Kidney (tissue), 14 donors: ENCODE results near the gene NR5A1. TPM values are rescaled to one million over a fixed set of nuclear protein-coding genes. Genes with fewer than 3 reads are reported as not detected.

Experiments
- DNase-seq, 5 donors: peaks; one replicate each; pipeline ENCODE4 v3.0.0-alpha.2; 2013 to 2020
- FAIRE-seq: peaks from 2 replicates; lab custom pipeline; 2012; peaks lifted over from hg19 to GRCh38; lab: Jason Lieb, UNC
- H3K27ac ChIP-seq, 2 donors: one replicate each; pipeline ENCODE4 v1.7.0; 2013; ENCODE audit warnings: low read depth in 2 of 2, low read length in 2 of 2, inconsistent platforms in 1 of 2
- H3K27me3 ChIP-seq: one replicate; pipeline ENCODE4 v1.7.1; 2013; ENCODE audit warnings: low read length, inconsistent platforms; ENCODE audit not compliant: control insufficient read depth, insufficient read depth
- H3K36me3 ChIP-seq, 3 donors: one replicate each; pipeline versions ENCODE4 v1.7.0 to v1.7.1; 2013; ENCODE audit warnings: low read length in 3 of 3, control low read depth in 1 of 3, inconsistent platforms in 1 of 3; ENCODE audit not compliant: insufficient read depth in 3 of 3, control insufficient read depth in 2 of 3
- H3K4me1 ChIP-seq, 3 donors: one replicate each; pipeline versions ENCODE4 v1.7.0 to v1.7.1; 2013; ENCODE audit warnings: low read length in 3 of 3, inconsistent platforms in 1 of 3, low read depth in 1 of 3; ENCODE audit not compliant: control insufficient read depth in 2 of 3, insufficient read depth in 2 of 3
- H3K4me3 ChIP-seq, 3 donors: one replicate each; pipeline versions ENCODE4 v1.7.0 to v1.8.1; 2013; ENCODE audit warnings: low read length in 3 of 3, control low read depth in 1 of 3, inconsistent platforms in 1 of 3
- H3K9ac ChIP-seq, 3 donors: one replicate each; pipeline versions ENCODE4 v1.7.0 to v1.7.1; 2013; ENCODE audit warnings: low read length in 3 of 3, control low read depth in 1 of 3, inconsistent platforms in 1 of 3
- H3K9me3 ChIP-seq, 3 donors: one replicate each; pipeline versions ENCODE4 v1.7.0 to v1.7.1; 2013; ENCODE audit warnings: low read length in 3 of 3, control low read depth in 1 of 3, inconsistent platforms in 1 of 3; ENCODE audit not compliant: control insufficient read depth in 2 of 3, insufficient read depth in 1 of 3
- intact Hi-C: fragments of 100-400 bp; cut with DNase I; formaldehyde crosslinking; loops from one replicate; pipeline ENCODE4 v1.11.1; 2022
- polyA plus RNA-seq: library from polyadenylated mRNA; stranded (reverse); fragments of 350-450 nt; fragmentation: Illumina TruSeq; extraction: RNeasy Lipid Tissue Mini Kit (QIAGEN cat#74804); gene quantifications from one replicate; pipeline ENCODE4 v1.2.3, GENCODE V29; 2014; ENCODE audit warnings: low read depth, low replicate concordance; ENCODE audit not compliant: insufficient read depth
- total RNA-seq: library from RNA; stranded (reverse); fragmentation: NEBNext Ultra II Directional; extraction: Animal tissue kit (Norgen Biotek cat#: 25700); gene quantifications from one replicate; pipeline ENCODE4 v1.2.1, GENCODE V29; 2021
- TF ChIP-seq, protein P1 (sequence below): IDR thresholded peaks from 3 replicates; pipeline ENCODE4 v1.5.1; 2012; ENCODE audit warnings: mild to moderate bottlenecking, moderate library complexity, borderline replicate concordance; ENCODE audit not compliant: insufficient read depth; ENCODE audit errors: extremely low read depth
- donor health status: control.
- donor health status: control.
- donor health status: control.
- donor health status: control.
- donor health status: control.
- donor health status: DM: yes; HTN: yes; CAD: no.
- donor health status: Normal renal cell carcinoma (clear cell type).

NR5A1 gene
- total and polyA plus RNA-seq, 2 donors from 2014 or later, result not detected

DNA sequence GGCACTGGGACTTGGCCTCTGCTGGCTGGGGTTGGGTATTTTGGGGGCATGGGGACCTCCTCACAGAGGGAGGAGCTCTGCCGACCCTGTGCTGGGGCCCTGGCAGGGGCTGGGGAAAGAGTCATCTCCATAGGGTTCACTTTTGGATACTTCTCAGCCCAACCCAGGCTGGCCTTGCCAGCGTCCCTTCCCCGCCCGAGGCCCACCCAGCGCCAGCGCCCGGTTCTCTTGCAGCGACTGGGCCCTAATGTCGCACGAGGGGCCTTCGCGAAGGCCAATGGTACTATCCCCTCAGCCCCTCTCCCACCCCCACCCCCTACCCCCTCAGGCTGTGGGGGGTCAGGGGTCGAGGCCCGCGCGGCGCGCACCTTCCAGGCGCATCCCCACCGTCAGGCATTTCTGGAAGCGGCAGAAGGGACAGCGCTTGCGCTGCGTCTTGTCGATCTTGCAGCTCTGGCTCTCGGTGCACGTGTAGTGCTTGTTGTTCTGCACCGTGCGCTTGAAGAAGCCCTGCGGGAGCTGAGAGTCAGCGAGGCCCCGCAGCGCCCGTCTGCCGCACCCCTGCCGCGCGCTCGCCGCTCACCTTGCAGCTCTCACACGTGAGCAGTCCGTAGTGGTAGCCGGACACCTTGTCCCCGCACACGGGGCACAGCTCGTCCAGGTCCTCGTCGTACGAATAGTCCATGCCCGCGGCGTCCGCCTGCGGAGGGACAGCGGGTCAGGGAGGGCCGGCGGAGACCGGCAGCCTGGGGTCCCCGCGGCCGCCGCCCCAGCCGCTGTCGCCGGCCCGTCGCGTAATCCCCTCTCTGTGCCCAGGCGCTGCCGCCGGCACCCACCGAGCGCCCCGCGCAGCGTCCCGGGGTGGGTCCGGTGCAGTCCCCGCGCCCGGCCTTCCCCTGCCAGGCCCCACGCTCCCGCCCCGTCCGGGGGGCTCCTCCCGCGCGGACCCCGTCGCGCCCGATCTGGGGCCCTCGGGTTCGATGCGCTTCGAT lies 4.2 kb downstream of the NR5A1 start:
- intact Hi-C loops, result no loop called here
- no peak overlapping the region for H3K27ac ChIP-seq
- DNase-seq (peak in 4 of 5 donors; percentile 41 to 62 (median 50)), FAIRE-seq (no peak)
- H3K4me1 ChIP-seq, result no peaks in the 10 kb centered on the region
- no peaks in the 10 kb centered on the region for H3K9me3 ChIP-seq
- no peaks in the 10 kb centered on the region for H3K36me3 ChIP-seq
- peaks cover 25% of the 10 kb centered on the region for H3K27me3 ChIP-seq
- TF ChIP-seq, protein P1, sequence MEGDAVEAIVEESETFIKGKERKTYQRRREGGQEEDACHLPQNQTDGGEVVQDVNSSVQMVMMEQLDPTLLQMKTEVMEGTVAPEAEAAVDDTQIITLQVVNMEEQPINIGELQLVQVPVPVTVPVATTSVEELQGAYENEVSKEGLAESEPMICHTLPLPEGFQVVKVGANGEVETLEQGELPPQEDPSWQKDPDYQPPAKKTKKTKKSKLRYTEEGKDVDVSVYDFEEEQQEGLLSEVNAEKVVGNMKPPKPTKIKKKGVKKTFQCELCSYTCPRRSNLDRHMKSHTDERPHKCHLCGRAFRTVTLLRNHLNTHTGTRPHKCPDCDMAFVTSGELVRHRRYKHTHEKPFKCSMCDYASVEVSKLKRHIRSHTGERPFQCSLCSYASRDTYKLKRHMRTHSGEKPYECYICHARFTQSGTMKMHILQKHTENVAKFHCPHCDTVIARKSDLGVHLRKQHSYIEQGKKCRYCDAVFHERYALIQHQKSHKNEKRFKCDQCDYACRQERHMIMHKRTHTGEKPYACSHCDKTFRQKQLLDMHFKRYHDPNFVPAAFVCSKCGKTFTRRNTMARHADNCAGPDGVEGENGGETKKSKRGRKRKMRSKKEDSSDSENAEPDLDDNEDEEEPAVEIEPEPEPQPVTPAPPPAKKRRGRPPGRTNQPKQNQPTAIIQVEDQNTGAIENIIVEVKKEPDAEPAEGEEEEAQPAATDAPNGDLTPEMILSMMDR, result no peak
- H3K4me3 ChIP-seq, result no peak overlapping the region
- no peak overlapping the region for H3K9ac ChIP-seq

DNA sequence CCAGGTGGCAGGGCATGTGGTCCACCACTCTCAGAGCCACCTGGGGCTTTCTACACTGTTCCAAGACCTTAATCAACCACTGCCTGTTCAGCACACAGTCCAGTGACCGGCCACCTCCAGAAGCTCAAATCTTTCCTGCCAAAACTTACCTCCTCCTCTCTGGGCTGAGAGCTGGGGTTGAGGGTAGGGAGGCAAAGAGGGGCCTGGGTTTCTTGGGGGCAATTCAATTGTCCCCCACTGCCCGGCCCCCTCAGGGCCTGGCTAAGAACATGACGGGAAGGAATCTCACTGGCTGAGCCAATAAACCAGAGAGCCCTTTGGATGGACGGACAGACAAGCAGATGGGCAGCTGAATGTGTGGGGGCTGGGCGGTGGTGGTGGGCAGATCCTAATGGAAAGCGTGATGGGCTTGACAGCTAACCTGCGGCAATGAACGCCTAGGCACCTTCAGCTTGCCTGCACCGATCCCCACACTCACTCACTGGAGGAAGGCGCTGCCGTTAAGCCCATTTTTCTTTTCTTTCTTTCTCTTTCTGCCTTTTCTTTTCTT lies 5.4 kb downstream of the NR5A1 start:
- H3K4me3 ChIP-seq, result no peak overlapping the region
- DNase-seq, result peak in 1 of 5 donors; percentile 32
- H3K9me3 ChIP-seq, result no peaks in the 10 kb centered on the region
- no peak for FAIRE-seq
- no peak overlapping the region for H3K9ac ChIP-seq
- TF ChIP-seq, protein P1, result no peak
- no peaks in the 10 kb centered on the region for H3K4me1 ChIP-seq
- no peaks in the 10 kb centered on the region for H3K36me3 ChIP-seq
- H3K27ac ChIP-seq, result no peak overlapping the region
- H3K27me3 ChIP-seq, result peaks cover 28% of the 10 kb centered on the region
- intact Hi-C loops, result no loop called here

DNA sequence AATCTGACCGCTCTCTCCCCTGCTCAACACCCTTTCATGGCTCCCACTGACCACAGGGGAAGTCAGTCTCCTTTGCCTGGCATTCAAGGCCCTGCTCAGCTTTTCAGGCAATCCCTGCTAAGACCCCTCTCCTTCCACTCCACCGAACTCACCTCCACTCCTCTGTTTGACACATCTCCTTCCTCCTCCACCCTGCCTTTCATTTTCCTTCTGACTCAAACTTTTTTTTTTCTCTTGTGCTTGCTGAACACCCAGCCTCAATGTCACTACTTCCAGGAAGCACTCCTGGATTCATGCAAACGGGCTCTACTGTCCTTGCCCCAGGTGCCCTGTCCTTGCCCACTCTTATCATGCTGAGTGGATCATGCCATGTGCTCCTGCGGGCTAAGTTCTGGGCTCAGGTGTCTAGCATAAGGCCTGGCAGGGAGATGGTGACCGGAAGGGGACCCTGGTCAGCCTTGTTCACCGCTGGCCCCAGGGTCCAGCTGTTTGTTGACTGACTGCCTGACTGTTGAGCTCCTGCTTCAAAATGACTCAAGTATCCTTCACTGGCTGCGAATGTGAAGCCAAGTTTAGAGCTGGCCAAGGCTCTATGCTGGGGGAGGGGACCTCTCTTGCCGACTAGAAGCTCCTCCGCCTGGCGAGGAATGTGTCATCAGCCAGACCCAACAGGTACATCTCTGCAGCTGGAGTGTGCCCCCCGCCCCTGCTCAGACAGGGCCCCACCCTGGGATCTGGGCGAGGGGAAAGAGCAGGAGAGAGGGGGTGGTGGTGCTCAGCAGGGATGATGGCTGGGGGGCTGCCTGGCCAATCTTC lies 6.2 kb downstream of the NR5A1 start:
- Histone ChIP-seq H3K9ac (no peak overlapping the region), H3K4me1 (no peaks in the 10 kb centered on the region), H3K27ac (no peak overlapping the region), H3K4me3 (no peak overlapping the region), H3K27me3 (peaks cover 28% of the 10 kb centered on the region), H3K9me3 (no peaks in the 10 kb centered on the region), H3K36me3 (no peaks in the 10 kb centered on the region)
- DNase-seq (peak in 1 of 5 donors; percentile 58), FAIRE-seq (no peak)
- TF ChIP-seq, protein P1, result no peak
- intact Hi-C loops, result no loop called here
